ENCODE measurements around the gene TSPAN33. TPM values are rescaled to one million over a fixed set of nuclear protein-coding genes. Genes with fewer than 3 reads are reported as not detected.

The TSPAN33 gene
- total and polyA plus RNA-seq, 2 of the 13 experiments (the other 11 are each of a cell fraction or from before 2014, with no cell fraction given), result 15.3 to 16.5 TPM

DNA sequence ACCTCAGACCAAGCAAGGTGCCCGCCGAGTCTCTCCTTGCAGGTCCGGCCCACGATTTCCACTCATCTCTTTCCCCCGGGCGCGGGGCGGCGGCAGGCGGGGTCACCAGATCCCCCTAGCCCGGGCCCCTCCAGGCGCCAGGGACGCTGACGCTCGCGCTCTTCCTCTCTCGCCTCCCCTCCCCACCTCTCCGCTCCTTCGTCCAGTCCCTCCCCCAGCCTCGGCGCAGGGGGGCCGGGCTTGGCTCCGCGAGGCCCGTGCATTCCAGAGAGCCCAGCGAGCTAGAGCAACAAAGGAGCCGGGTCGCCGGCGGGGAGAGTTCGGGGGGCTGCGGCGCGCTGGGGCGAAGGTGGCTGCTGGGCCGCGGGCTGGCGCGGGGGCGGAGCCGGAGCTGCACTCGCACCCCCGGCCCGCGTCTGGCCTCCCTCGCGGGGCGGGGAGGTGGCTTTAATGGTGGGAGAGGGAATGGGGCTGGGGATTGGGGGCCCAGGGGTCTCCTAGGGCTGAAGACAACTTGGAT lies 43.9 kb downstream of the TSPAN33 start, which contains the start of gene SMO (continued):
- TF ChIP-seq, protein P1, sequence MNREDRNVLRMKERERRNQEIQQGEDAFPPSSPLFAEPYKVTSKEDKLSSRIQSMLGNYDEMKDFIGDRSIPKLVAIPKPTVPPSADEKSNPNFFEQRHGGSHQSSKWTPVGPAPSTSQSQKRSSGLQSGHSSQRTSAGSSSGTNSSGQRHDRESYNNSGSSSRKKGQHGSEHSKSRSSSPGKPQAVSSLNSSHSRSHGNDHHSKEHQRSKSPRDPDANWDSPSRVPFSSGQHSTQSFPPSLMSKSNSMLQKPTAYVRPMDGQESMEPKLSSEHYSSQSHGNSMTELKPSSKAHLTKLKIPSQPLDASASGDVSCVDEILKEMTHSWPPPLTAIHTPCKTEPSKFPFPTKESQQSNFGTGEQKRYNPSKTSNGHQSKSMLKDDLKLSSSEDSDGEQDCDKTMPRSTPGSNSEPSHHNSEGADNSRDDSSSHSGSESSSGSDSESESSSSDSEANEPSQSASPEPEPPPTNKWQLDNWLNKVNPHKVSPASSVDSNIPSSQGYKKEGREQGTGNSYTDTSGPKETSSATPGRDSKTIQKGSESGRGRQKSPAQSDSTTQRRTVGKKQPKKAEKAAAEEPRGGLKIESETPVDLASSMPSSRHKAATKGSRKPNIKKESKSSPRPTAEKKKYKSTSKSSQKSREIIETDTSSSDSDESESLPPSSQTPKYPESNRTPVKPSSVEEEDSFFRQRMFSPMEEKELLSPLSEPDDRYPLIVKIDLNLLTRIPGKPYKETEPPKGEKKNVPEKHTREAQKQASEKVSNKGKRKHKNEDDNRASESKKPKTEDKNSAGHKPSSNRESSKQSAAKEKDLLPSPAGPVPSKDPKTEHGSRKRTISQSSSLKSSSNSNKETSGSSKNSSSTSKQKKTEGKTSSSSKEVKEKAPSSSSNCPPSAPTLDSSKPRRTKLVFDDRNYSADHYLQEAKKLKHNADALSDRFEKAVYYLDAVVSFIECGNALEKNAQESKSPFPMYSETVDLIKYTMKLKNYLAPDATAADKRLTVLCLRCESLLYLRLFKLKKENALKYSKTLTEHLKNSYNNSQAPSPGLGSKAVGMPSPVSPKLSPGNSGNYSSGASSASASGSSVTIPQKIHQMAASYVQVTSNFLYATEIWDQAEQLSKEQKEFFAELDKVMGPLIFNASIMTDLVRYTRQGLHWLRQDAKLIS (CRISPR knock-in tag; IDR thresholded peaks at IDR 0.05), result no peak
- no peak for TF ChIP-seq SMAD9 (CRISPR knock-in tag; IDR thresholded peaks at IDR 0.05)
- peak; percentile 90 for TF ChIP-seq PHF8 (CRISPR knock-in tag; IDR thresholded peaks at IDR 0.05)
- TF ChIP-seq ELF3 (CRISPR knock-in tag; IDR thresholded peaks at IDR 0.05), result 0 out of 2 replicates have a peak, but pooled peaks have one; percentile 18
- no peak for TF ChIP-seq NFIB (CRISPR knock-in tag; IDR thresholded peaks at IDR 0.05; ENCODE audit: borderline replicate concordance)
- no peak for TF ChIP-seq ZNF713 (CRISPR knock-in tag; IDR thresholded peaks at IDR 0.05)
- TF ChIP-seq ZNF263 (CRISPR knock-in tag; IDR thresholded peaks at IDR 0.05), result no peak
- TF ChIP-seq ZNF629 (CRISPR knock-in tag; conservative IDR thresholded peaks at IDR 0.05), result no peak
- no peak for TF ChIP-seq ZNF383 (CRISPR knock-in tag; IDR thresholded peaks at IDR 0.05; ENCODE audit: borderline replicate concordance)
- no peak for TF ChIP-seq ZNF337 (CRISPR knock-in tag; IDR thresholded peaks at IDR 0.05; ENCODE audit: borderline replicate concordance, low read depth)
- no peak for TF ChIP-seq RFX1 (IDR thresholded peaks at IDR 0.05)
- no peak for TF ChIP-seq TOPORS (CRISPR knock-in tag; IDR thresholded peaks at IDR 0.05)
- TF ChIP-seq ZNF567 (CRISPR knock-in tag; IDR thresholded peaks at IDR 0.05; ENCODE audit: borderline replicate concordance), result no peak
- no peak for TF ChIP-seq REL (CRISPR knock-in tag; conservative IDR thresholded peaks at IDR 0.05)
- no peak for TF ChIP-seq ZNF136 (CRISPR knock-in tag; IDR thresholded peaks at IDR 0.05; ENCODE audit: low read depth)
- TF ChIP-seq, protein P2, sequence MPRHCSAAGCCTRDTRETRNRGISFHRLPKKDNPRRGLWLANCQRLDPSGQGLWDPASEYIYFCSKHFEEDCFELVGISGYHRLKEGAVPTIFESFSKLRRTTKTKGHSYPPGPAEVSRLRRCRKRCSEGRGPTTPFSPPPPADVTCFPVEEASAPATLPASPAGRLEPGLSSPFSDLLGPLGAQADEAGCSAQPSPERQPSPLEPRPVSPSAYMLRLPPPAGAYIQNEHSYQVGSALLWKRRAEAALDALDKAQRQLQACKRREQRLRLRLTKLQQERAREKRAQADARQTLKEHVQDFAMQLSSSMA (CRISPR knock-in tag; IDR thresholded peaks at IDR 0.05), result no peak
- peak; percentile 48; the same call in 1 of the 2 replicates for TF ChIP-seq ZIK1 (CRISPR knock-in tag; IDR thresholded peaks at IDR 0.05; ENCODE audit: borderline replicate concordance, low read depth)
- TF ChIP-seq, protein P3, sequence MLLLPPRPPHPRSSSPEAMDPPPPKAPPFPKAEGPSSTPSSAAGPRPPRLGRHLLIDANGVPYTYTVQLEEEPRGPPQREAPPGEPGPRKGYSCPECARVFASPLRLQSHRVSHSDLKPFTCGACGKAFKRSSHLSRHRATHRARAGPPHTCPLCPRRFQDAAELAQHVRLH (CRISPR knock-in tag; IDR thresholded peaks at IDR 0.05; ENCODE audit: borderline replicate concordance, low read depth), result 0 out of 2 replicates have a peak, but pooled peaks have one; percentile 30
- no peak for TF ChIP-seq NCOA5 (CRISPR knock-in tag; IDR thresholded peaks at IDR 0.05)
- TF ChIP-seq, protein P4, sequence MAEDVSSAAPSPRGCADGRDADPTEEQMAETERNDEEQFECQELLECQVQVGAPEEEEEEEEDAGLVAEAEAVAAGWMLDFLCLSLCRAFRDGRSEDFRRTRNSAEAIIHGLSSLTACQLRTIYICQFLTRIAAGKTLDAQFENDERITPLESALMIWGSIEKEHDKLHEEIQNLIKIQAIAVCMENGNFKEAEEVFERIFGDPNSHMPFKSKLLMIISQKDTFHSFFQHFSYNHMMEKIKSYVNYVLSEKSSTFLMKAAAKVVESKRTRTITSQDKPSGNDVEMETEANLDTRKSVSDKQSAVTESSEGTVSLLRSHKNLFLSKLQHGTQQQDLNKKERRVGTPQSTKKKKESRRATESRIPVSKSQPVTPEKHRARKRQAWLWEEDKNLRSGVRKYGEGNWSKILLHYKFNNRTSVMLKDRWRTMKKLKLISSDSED (CRISPR knock-in tag; IDR thresholded peaks at IDR 0.05), result no peak
- TF ChIP-seq NBN (conservative IDR thresholded peaks at IDR 0.05), result no peak
- TF ChIP-seq NFYB (CRISPR knock-in tag; IDR thresholded peaks at IDR 0.05), result no peak
- TF ChIP-seq PAWR (CRISPR knock-in tag; IDR thresholded peaks at IDR 0.05; ENCODE audit: borderline replicate concordance), result no peak
- TF ChIP-seq ZSCAN20 (CRISPR knock-in tag; IDR thresholded peaks at IDR 0.05; ENCODE audit: borderline replicate concordance), result no peak
- TF ChIP-seq SOX13 (IDR thresholded peaks at IDR 0.05), result no peak
- TF ChIP-seq SOX13 (CRISPR knock-in tag; conservative IDR thresholded peaks at IDR 0.05 in 1 of 2, IDR thresholded peaks at IDR 0.05 in 1 of 2), result peak in 1 of 2 experiments; percentile 44; a peak in 1 of 4 replicates
- TF ChIP-seq ZNF3 (CRISPR knock-in tag; IDR thresholded peaks at IDR 0.05), result no peak

Data from HepG2 (cell line).